GM12892 (cell line): Measurements from ENCODE around the gene SYTL5.

Source experiments
- POLR2A ChIP-seq: IDR thresholded peaks from 2 replicates; pipeline ENCODE4 v1.6.1; 2011; ENCODE audit warnings: low read depth, low read length, control low read depth
- TAF1 ChIP-seq: IDR thresholded peaks from 2 replicates; pipeline ENCODE4 v1.6.1; 2011; ENCODE audit warnings: low read depth, mild to moderate bottlenecking, control low read depth, low read length, borderline replicate concordance

DNA sequence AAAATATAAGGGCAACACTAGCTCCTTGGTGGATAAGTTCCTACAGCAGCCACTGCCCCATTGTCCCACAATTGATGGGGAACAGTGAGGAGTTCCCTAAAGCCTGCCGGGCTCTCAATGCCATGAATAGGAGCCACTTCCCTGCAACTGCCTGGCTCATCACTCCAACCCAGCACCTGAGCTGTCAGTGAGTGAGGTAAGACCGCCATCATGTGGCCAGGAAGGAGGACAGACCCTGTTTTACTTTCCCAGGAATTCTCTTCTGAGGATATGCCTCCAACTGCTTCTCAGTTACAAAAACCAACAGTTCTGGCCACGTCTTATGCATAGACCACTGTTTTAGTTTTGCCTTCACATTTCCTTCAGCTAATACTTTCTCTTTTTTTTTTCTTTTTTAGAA lies 168.8 kb downstream of the SYTL5 start:
- no peak for TF ChIP-seq POLR2A
- no peak for TF ChIP-seq TAF1
